Measurements from ENCODE around the gene CLIC5. TPM values are rescaled to one million over a fixed set of nuclear protein-coding genes. Genes with fewer than 3 reads are reported as not detected.

Gene CLIC5
- total RNA-seq, result not detected in 2 replicates

DNA sequence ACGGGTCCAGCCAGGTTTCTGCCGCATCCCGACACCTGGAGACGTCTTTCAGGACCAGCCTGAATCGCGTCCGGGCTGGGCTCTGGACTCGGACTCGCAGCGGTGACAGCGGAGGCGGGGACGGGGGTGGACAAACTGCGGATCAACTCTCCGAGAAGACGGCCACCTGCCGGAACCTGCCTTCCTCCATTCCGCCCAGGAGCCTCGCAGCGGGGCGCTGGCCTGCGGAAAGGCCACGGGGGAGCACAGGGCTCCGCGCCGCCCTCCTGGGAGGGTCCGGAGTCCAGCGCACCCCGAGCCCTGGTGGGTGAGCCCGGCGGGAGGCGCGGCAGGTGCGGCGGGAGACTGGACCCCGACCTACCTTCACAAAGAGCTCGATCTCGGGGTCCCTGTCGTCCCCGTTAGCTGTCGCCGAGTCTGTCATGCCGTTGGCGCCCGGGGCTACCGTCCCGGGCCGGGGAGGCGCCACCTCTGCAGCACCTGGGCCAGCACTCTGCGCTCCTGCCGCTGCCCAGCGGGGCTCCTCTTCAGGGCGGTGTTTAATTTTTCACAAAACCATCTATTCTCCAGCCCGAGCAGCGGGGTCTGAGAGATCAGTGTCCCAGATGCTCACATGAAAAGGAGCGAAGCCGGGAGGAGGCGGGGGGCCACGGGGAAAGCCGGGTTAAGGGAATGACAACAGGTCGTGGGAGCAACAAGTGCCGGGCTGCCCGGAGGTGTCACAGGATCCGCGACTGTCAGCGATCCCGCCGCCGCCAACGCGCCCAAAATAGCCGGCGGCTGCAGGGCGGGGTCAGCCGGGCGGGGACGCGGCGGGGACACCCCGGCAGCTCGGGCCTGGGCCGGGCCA, at the start of gene CLIC5:
CLIC5 (minus strand) TSS at position 742 of the 850 bp plus-strand sequence; CDS start at position 424, 318 bp downstream.

Other genes starting within 250 kb of the CLIC5 start
- 0.59 and 0.84 TPM in 2 replicates for gene ENPP4, start 114.1 kb upstream of the CLIC5 start, total RNA-seq
- 0.30 and 1.0 TPM in 2 replicates for gene ENPP5, start 155.1 kb upstream of the CLIC5 start, total RNA-seq

All from bronchus fibroblast of lung (primary cell).